CD4-positive, alpha-beta T cell treated with Interleukin-21 for 1 hour (primary cell): ENCODE data around the gene ERVW-1.
"Not testable (repeated sequence)": the region's sequence is repeated elsewhere in the genome, so short reads cannot be mapped to it uniquely, and the experiment has no call there.

Experiments
- DNase-seq: peaks from one replicate; pipeline ENCODE4 v3.0.0-alpha.2; 2020

Gene ERVW-1

GRCh38 chr7:92477681-92478080 lies at the start of gene ERVW-1:
TSS of gene ERVW-1 (minus strand) at chr7:92477946. CDS start at chr7:92470381, 7,565 bp downstream.
- not testable (repeated sequence) for DNase-seq

- DNase-seq = no peak
Observed at GRCh38 chr7:92523110-92523509, 45.4 kb upstream of the ERVW-1 start.

- DNase-seq = no peak
Observed at GRCh38 chr7:92520024-92520423, 42.3 kb upstream of the ERVW-1 start.

- no peak for DNase-seq
Observed at GRCh38 chr7:92517631-92518030, 39.9 kb upstream of the ERVW-1 start.

GRCh38 chr7:92513167-92513902 lies 35.6 kb upstream of the ERVW-1 start:
- no peak for DNase-seq

GRCh38 chr7:92508946-92509345 lies 31.2 kb upstream of the ERVW-1 start:
- no peak for DNase-seq

- no peak for DNase-seq
Observed at GRCh38 chr7:92506363-92506762, 28.6 kb upstream of the ERVW-1 start.

GRCh38 chr7:92504563-92504962 lies 26.8 kb upstream of the ERVW-1 start:
- no peak for DNase-seq

GRCh38 chr7:92503767-92504166 lies 26.0 kb upstream of the ERVW-1 start:
- no peak for DNase-seq

GRCh38 chr7:92498557-92498956 lies 20.8 kb upstream of the ERVW-1 start:
- no peak for DNase-seq

GRCh38 chr7:92496876-92497275 lies 19.1 kb upstream of the ERVW-1 start:
- no peak for DNase-seq

GRCh38 chr7:92489634-92490033 lies 11.9 kb upstream of the ERVW-1 start:
- DNase-seq = no peak

GRCh38 chr7:92487804-92488203 lies 10.1 kb upstream of the ERVW-1 start:
- no peak for DNase-seq

GRCh38 chr7:92485974-92486373 lies 8.2 kb upstream of the ERVW-1 start:
- no peak for DNase-seq

- no peak for DNase-seq
Observed at GRCh38 chr7:92485267-92485892, 7.6 kb upstream of the ERVW-1 start.

GRCh38 chr7:92484226-92484625 lies 6.5 kb upstream of the ERVW-1 start:
- not testable (repeated sequence) for DNase-seq

GRCh38 chr7:92483624-92484023 lies 5.9 kb upstream of the ERVW-1 start:
- not testable (repeated sequence) for DNase-seq

GRCh38 chr7:92479146-92479545 lies 1.4 kb upstream of the ERVW-1 start:
- DNase-seq = not testable (repeated sequence)

GRCh38 chr7:92478711-92479110 lies 965 bp upstream of the ERVW-1 start:
- no peak for DNase-seq

- no peak for DNase-seq
Observed at GRCh38 chr7:92478095-92478494, 349 bp upstream of the ERVW-1 start.

GRCh38 chr7:92475851-92476590 lies 1.7 kb downstream of the ERVW-1 start:
- not testable (repeated sequence) for DNase-seq

GRCh38 chr7:92475261-92475770 lies 2.4 kb downstream of the ERVW-1 start:
- not testable (repeated sequence) for DNase-seq

- not testable (repeated sequence) for DNase-seq
Observed at GRCh38 chr7:92473989-92474388, 3.8 kb downstream of the ERVW-1 start.

- not testable (repeated sequence) for DNase-seq
Observed at GRCh38 chr7:92468589-92468988, 9.2 kb downstream of the ERVW-1 start.
